Fibroblast of mammary gland (primary cell): ENCODE results near the gene NVL.

Source experiments
- DNase-seq: peaks from one replicate; pipeline ENCODE4 v3.0.0-alpha.2; 2010; ENCODE audit warnings: low read depth
- H3K4me3 ChIP-seq: 2 replicates; pipeline ENCODE4 v1.5.1; 2011; ENCODE audit warnings: low read depth, mild to moderate bottlenecking, low read length, moderate library complexity; ENCODE audit not compliant: control insufficient read depth
- TF ChIP-seq, protein P1 (sequence below): conservative IDR thresholded peaks from 2 replicates; pipeline ENCODE4 v1.5.1; 2011; ENCODE audit warnings: low read depth, low read length, inconsistent platforms; ENCODE audit not compliant: control insufficient read depth, insufficient read depth

Gene NVL

DNA sequence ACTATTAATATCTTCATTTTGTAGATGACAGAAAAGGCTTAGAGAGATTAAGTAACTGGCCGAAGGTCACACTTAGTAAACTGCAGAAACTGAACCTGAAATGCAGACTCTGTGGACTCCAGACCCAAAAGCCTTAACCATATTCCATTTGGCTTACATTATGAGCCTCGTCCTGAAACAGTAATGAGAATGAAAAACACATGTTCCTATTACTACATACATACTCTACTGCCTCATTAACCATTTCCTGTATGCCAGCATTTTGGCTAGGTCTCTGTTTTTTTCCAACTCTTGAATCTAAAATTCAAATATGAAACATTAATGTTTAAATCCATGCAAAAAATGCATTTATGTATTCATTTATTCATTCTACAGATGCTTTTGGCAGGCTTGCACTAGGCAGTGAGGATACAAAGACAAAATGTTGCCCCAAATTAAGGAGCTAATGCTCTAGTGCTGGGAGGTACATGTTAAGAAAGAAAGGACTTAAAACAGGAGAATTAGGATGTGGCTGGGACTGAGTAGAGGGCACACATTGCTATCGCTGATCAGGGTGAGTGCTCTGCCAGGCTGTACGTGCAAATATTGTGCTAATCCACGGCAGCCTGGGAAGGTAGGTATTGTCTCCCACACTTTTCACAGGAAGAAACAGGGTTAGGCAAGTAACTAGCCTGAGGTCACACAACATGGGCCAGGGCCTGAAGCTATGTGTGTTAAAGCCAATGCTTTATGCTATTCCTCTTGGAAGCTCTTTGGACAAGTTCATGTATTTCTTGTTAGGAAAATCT, 133.0 kb downstream of the NVL start:
- H3K4me3 ChIP-seq, result no peak overlapping the region
- peak; percentile 44 for DNase-seq
- TF ChIP-seq, protein P1, sequence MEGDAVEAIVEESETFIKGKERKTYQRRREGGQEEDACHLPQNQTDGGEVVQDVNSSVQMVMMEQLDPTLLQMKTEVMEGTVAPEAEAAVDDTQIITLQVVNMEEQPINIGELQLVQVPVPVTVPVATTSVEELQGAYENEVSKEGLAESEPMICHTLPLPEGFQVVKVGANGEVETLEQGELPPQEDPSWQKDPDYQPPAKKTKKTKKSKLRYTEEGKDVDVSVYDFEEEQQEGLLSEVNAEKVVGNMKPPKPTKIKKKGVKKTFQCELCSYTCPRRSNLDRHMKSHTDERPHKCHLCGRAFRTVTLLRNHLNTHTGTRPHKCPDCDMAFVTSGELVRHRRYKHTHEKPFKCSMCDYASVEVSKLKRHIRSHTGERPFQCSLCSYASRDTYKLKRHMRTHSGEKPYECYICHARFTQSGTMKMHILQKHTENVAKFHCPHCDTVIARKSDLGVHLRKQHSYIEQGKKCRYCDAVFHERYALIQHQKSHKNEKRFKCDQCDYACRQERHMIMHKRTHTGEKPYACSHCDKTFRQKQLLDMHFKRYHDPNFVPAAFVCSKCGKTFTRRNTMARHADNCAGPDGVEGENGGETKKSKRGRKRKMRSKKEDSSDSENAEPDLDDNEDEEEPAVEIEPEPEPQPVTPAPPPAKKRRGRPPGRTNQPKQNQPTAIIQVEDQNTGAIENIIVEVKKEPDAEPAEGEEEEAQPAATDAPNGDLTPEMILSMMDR, result no peak

DNA sequence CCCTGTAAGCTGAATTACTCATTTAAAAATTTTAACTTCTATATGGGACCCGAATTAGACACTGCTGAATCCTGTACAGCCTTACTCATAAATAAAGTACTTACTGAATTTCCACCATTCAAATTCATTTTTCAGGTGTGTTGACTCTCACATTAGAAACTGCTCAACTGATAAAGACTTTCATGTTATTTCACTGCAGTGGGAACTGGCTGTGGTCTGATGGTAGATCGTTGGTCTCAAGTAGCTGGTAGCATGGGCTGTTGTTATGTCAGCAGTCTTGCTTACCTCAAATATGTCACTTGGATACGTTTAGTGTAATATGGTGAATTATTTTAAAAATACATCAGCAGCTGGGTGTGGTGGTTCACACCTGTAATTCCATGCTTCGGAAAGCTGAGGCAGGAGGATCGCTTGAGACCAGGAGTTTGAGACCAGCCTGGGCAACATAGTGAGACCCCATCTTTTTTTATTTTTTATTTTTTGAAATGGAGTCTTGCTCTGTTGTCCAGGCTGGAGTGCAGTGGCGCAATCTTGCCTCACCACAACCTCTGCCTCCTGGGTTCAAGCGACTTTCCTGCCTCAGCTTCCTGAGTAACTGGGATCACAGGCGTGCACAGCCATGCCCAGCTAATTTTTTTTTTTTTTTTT, 136.5 kb downstream of the NVL start:
- TF ChIP-seq, protein P1, result no peak
- no peak overlapping the region for H3K4me3 ChIP-seq
- no peak for DNase-seq

DNA sequence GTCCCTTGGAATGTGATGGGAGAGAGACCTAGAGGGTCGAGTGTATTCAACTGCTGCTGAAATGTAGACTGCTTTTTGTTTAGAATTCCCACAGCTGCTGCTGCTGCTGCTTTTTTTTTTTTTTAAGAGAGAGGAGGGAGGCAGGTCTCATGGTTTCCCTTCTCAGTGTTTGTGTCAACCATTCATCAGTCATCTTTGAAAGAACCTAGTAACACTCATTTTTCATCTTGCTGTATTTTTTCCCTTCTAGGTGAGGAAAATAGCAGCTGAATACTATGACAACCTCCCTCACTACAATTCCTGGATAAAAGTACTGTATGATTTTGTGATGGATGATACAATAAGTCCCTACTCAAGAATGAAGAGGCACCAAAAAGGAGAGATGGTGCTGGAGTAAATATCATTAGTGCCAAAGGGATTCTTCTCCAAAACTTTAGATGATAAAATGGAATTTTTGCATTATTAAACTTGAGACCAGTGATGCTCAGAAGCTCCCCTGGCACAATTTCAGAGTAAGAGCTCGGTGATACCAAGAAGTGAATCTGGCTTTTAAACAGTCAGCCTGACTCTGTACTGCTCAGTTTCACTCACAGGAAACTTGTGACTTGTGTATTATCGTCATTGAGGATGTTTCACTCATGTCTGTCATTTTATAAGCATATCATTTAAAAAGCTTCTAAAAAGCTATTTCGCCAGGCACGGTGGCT, 137.7 kb downstream of the NVL start:
- no peak for DNase-seq

DNA sequence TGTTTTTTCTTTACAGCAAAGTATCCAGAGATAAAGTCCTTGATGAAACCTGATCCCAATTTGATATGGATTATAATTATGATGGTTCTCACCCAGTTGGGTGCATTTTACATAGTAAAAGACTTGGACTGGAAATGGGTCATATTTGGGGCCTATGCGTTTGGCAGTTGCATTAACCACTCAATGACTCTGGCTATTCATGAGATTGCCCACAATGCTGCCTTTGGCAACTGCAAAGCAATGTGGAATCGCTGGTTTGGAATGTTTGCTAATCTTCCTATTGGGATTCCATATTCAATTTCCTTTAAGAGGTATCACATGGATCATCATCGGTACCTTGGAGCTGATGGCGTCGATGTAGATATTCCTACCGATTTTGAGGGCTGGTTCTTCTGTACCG, 140.4 kb downstream of the NVL start:
- no peak overlapping the region for H3K4me3 ChIP-seq
- TF ChIP-seq, protein P1, result no peak
- DNase-seq, result peak; percentile 28

More for the DNA sequence above, 137.7 kb downstream of the NVL start:
- TF ChIP-seq, protein P1, result no peak
- no peak overlapping the region for H3K4me3 ChIP-seq

DNA sequence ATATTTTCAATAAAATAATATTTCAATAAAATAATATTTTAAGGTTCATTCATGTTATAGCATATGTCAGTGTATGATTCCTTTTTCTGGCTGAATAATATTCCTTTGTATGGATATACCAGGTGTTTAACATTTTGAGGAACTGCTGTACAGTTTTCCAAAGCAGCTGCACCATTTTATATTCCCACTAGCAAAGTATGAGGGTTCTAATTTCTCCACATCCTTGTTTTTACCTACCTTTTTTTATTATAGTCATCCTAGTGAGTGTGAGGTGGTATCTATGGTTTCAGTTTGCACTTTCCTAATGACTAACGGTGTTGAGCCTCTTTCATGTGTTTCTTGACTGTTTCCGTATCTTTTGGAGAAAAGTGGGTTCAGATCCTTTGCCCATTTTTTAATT, 141.7 kb downstream of the NVL start:
- no peak for DNase-seq
- no peak overlapping the region for H3K4me3 ChIP-seq
- TF ChIP-seq, protein P1, result no peak

DNA sequence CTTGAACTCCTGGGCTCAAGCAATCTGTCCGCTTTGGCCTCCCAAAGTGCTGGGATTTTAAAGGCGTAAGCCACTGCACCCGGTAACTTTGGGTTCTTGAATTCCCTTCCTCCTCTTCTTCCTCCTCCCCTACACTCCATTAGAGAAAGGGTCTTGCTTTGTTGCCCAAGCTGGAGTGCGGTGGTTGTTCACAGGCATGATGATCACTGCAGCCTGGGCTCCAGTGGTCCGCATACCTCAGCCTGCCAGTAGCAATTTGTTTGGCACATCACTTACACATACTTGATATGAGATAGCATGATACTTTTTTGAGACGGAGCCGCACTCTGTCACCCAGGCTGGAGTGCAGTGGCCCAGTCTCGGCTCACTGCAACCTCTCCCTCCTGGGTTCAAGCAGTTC, 144.8 kb downstream of the NVL start:
- TF ChIP-seq, protein P1, result no peak
- DNase-seq, result no peak
- H3K4me3 ChIP-seq, result no peak overlapping the region
